RWPE2 (cell line): Measurements from ENCODE around the gene CTNNBIP1.
A peak's percentile ranks its signal among the peaks of the same experiment; 100 is the strongest.

Source experiments
- ATAC-seq: fragments of 200-7000 bp; cut with Tn5 transposase; 3 replicates; pipeline ENCODE4 v1.9.1; 2021; ENCODE audit warnings: low read depth
- DNase-seq: peaks from one replicate; pipeline ENCODE4 v3.0.0-alpha.2; 2020; ENCODE audit warnings: low spot score
- H3K27ac ChIP-seq: fragments of 450-650 bp; 2 replicates; pipeline ENCODE4 v1.5.1; 2017; ENCODE audit warnings: mild to moderate bottlenecking; ENCODE audit not compliant: poor library complexity, severe bottlenecking
- H3K27me3 ChIP-seq: fragments of 250-450 bp; sonication (Bioruptor Pico); 2 replicates; pipeline ENCODE4 v1.5.1; 2021; ENCODE audit warnings: mild to moderate bottlenecking, moderate library complexity; ENCODE audit not compliant: insufficient read depth, poor library complexity, severe bottlenecking
- H3K36me3 ChIP-seq: fragments of 250-450 bp; sonication (Bioruptor Pico); 2 replicates; pipeline ENCODE4 v1.5.1; 2020; ENCODE audit warnings: low read depth, mild to moderate bottlenecking, moderate library complexity
- H3K4me1 ChIP-seq: fragments of 250-450 bp; sonication (Bioruptor Pico); 2 replicates; pipeline ENCODE4 v1.5.1; 2021; ENCODE audit warnings: mild to moderate bottlenecking, moderate library complexity; ENCODE audit not compliant: insufficient read depth, poor library complexity, severe bottlenecking
- H3K4me3 ChIP-seq: fragments of 250-450 bp; sonication (Bioruptor Pico); 2 replicates; pipeline ENCODE4 v1.5.1; 2021; ENCODE audit warnings: mild to moderate bottlenecking, moderate library complexity; ENCODE audit not compliant: severe bottlenecking
- H3K9me3 ChIP-seq: fragments of 250-450 bp; sonication (Bioruptor Pico); 2 replicates; pipeline ENCODE4 v1.5.1; 2021; ENCODE audit warnings: mild to moderate bottlenecking, moderate library complexity; ENCODE audit not compliant: severe bottlenecking
- TF ChIP-seq, protein P1 (sequence below): fragments of 450-650 bp; IDR thresholded peaks from one replicate; pipeline ENCODE4 v1.5.1; 2017; ENCODE audit warnings: mild to moderate bottlenecking, moderate library complexity; ENCODE audit not compliant: poor library complexity, severe bottlenecking

Gene CTNNBIP1

DNA sequence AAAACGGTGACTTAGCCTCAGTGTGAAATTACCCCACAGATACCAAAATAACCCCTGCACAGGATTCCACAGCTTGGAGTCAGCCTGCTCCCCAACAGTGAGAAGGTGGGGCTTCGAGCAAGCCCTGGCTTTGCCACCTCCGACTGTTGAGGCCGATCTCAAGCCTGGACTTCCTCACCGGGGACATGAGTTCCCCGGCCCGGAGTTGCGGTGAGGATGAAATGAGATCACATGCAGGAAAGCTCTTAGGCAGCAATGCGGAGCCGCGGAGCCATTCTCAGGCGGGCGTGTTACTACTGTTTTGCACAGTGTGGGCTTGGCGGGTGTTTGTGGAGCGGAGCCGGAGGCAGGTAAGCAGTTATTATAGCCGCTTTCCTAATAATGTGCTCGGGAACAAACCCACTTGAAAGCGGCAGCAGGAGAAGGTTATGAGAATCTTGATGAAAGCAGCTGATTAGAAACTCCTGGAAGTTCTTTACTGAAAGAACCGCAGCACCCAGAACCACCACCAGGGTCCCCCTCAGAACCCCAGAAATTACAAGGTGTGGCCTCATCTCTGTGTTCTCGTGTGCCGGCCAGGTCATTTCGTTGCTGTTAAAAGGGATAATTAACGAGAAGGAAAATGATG is 82.4 kb downstream of the CTNNBIP1 start:
- 0 out of 2 replicates have a peak, but pooled peaks cover 4% of the 10 kb centered on the region for H3K36me3 ChIP-seq
- H3K27ac ChIP-seq, result peak overlapping the region; percentile 92
- no peak for ATAC-seq
- no peaks in the 10 kb centered on the region for H3K27me3 ChIP-seq
- DNase-seq, result peak; percentile 55
- H3K4me1 ChIP-seq, result peaks cover 23% of the 10 kb centered on the region
- H3K9me3 ChIP-seq, result no peaks in the 10 kb centered on the region
- TF ChIP-seq, protein P1, sequence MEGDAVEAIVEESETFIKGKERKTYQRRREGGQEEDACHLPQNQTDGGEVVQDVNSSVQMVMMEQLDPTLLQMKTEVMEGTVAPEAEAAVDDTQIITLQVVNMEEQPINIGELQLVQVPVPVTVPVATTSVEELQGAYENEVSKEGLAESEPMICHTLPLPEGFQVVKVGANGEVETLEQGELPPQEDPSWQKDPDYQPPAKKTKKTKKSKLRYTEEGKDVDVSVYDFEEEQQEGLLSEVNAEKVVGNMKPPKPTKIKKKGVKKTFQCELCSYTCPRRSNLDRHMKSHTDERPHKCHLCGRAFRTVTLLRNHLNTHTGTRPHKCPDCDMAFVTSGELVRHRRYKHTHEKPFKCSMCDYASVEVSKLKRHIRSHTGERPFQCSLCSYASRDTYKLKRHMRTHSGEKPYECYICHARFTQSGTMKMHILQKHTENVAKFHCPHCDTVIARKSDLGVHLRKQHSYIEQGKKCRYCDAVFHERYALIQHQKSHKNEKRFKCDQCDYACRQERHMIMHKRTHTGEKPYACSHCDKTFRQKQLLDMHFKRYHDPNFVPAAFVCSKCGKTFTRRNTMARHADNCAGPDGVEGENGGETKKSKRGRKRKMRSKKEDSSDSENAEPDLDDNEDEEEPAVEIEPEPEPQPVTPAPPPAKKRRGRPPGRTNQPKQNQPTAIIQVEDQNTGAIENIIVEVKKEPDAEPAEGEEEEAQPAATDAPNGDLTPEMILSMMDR, result peak; percentile 13
- no peak overlapping the region for H3K4me3 ChIP-seq

DNA sequence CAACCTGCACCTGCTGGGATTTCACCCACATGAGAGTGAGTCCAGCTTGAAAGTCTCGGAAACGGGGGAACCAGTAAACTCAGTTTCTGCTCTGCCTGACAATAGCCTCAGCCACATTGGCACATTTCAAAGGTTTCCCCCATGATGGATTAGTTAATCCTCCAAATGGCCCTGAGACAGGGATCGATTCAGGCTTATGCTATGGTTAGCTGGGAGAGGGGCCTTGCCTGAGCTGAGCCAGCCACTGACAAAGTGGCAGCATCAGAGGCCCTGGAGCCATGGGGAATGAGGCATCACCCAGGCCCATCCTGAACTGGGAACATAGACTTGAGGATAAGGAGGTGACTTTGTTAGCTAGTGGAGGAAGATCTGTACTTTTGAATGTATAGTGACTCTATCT is 83.5 kb downstream of the CTNNBIP1 start:
- TF ChIP-seq, protein P1, result no peak
- peak overlapping the region; percentile 92 for H3K27ac ChIP-seq
- H3K4me1 ChIP-seq, result peaks cover 24% of the 10 kb centered on the region
- H3K27me3 ChIP-seq, result no peaks in the 10 kb centered on the region
- H3K4me3 ChIP-seq, result no peak overlapping the region
- peak; percentile 12 for DNase-seq
- H3K9me3 ChIP-seq, result no peaks in the 10 kb centered on the region
- 0 out of 2 replicates have a peak, but pooled peaks cover under 1% of the 10 kb centered on the region for H3K36me3 ChIP-seq
- ATAC-seq, result no peak

DNA sequence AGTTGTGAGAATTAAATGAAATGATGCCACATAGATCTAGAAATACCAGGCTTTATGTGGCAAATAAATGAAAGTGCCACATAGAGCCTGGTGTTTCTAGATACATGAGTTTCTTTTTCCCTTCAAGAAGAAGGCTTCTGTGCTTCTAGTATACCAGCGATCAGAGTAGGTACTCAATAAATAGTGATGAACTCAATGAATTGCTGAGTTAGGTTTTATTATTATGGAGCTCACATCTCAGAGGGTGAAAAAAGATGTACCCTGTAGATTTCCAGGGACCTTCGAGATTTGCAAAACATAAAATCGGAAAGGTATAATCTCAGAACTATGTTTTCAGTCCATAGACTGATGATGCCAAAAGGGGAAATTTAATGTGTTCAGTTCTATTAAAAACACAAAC is 84.0 kb downstream of the CTNNBIP1 start:
- Histone ChIP-seq H3K4me3 (no peak overlapping the region), H3K36me3 (no peaks in the 10 kb centered on the region), H3K27me3 (no peaks in the 10 kb centered on the region), H3K4me1 (peaks cover 30% of the 10 kb centered on the region), H3K27ac (peak overlapping the region; percentile 92), H3K9me3 (no peaks in the 10 kb centered on the region)
- DNase-seq (no peak), ATAC-seq (no peak)
- TF ChIP-seq, protein P1, result no peak

DNA sequence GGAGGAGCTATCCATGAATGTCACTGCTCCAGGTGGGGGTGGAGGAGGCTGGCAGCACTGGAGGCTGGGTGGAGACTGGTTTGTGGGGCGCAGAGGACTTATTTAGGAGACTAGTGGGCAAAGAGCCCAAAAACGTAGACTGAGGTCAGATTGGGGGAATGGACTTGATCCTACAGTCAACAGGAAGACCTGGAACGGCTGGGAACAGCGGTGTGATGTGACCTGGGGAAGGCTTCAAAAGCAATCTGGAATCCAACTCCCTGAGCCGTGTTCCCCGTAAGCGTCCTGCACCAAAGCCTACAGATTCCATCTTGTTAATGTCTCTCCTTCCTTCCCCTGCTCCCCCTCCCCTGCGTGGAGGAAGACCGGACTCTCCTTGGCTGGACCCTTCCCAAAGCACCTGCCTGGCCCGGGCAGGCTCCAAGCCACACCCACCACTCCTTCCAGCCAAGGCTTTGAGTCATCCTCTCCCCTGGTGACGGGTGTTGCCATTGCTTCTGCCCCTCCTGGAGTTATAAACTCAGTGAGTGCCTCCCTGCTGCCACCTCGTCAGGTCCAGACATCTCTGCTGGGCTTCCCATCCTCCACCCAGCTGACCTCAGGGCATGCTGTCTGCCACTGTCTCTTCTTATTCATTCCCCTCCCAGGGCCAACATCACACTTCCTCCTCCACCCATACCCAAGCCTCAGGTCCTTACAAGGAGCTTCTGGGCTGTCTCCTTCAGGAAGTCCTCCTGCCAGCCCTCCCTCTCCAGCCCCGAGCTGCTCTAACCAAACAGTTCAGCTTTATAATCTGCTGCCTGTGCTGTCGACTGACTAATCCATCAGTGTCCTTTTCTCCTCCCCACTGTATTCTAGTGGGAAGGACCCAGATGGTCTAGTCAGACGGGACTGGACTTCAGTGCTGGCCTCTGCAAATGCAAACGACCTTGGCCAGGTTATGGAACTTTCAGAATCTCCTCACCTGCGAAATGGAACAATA is 84.7 kb downstream of the CTNNBIP1 start:
- Histone ChIP-seq H3K27ac (peak overlapping the region; percentile 92), H3K4me3 (no peak overlapping the region), H3K36me3 (no peaks in the 10 kb centered on the region; the same call in 1 of the 2 replicates), H3K9me3 (no peaks in the 10 kb centered on the region), H3K27me3 (no peaks in the 10 kb centered on the region), H3K4me1 (peaks cover 36% of the 10 kb centered on the region)
- TF ChIP-seq, protein P1, result peak; percentile 5
- ATAC-seq (peak; percentile 84), DNase-seq (peak; percentile 97)
